GM12865 (cell line): ENCODE data around the gene STK11.
A peak's percentile ranks its signal among the peaks of the same experiment; 100 is the strongest.
"Not testable (repeated sequence)": the region's sequence is repeated elsewhere in the genome, so short reads cannot be mapped to it uniquely, and the experiment has no call there.

Experiments used
- DNase-seq: peaks from one replicate; pipeline ENCODE4 v3.0.0; 2010; ENCODE audit warnings: low read depth
- H3K4me3 ChIP-seq: 2 replicates; pipeline ENCODE4 v1.5.1; 2011; ENCODE audit warnings: mild to moderate bottlenecking, low read depth, low read length, control low read depth
- TF ChIP-seq, protein P1 (sequence below): IDR thresholded peaks from 2 replicates; pipeline ENCODE4 v1.5.1; 2011; ENCODE audit warnings: low read length, control low read depth, low read depth, inconsistent platforms; ENCODE audit not compliant: insufficient read depth; ENCODE audit errors: missing control alignments

The STK11 gene

DNA sequence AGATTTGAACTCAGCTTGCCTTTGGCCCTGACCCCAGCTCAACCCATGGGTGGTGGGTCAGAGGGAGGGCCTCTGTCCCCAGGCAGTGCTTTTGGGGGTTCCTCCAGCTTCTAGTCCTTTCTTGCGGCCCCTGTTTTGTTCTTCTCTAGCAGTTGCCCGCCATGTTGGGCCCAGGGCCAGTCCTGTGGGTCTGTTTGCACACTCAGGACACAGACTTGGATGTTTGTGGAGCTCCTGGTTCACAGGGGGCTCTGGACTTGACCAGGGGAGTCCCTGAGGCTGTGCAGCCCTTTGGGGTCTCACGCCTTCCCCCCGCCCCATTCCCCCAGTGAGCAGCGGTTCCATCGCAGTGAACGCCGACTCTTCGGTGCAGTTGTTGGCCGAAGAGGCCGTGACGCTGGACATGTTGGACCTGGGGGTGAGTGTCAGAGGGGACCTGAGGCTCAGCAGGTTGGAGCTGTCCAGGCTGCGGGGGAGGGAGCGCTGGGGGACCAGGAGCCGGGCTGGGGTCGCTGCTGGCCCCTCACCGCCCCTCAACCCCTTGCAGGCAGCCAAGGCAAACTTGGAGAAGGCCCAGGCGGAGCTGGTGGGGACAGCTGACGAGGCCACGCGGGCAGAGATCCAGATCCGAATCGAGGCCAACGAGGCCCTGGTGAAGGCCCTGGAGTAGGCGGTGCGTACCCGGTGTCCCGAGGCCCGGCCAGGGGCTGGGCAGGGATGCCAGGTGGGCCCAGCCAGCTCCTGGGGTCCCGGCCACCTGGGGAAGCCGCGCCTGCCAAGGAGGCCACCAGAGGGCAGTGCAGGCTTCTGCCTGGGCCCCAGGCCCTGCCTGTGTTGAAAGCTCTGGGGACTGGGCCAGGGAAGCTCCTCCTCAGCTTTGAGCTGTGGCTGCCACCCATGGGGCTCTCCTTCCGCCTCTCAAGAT, 38.5 kb downstream of the STK11 start:
- H3K4me3 ChIP-seq, result peak overlapping the region; percentile 62
- TF ChIP-seq, protein P1, sequence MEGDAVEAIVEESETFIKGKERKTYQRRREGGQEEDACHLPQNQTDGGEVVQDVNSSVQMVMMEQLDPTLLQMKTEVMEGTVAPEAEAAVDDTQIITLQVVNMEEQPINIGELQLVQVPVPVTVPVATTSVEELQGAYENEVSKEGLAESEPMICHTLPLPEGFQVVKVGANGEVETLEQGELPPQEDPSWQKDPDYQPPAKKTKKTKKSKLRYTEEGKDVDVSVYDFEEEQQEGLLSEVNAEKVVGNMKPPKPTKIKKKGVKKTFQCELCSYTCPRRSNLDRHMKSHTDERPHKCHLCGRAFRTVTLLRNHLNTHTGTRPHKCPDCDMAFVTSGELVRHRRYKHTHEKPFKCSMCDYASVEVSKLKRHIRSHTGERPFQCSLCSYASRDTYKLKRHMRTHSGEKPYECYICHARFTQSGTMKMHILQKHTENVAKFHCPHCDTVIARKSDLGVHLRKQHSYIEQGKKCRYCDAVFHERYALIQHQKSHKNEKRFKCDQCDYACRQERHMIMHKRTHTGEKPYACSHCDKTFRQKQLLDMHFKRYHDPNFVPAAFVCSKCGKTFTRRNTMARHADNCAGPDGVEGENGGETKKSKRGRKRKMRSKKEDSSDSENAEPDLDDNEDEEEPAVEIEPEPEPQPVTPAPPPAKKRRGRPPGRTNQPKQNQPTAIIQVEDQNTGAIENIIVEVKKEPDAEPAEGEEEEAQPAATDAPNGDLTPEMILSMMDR, result peak; percentile 93
- peak; percentile 92 for DNase-seq

DNA sequence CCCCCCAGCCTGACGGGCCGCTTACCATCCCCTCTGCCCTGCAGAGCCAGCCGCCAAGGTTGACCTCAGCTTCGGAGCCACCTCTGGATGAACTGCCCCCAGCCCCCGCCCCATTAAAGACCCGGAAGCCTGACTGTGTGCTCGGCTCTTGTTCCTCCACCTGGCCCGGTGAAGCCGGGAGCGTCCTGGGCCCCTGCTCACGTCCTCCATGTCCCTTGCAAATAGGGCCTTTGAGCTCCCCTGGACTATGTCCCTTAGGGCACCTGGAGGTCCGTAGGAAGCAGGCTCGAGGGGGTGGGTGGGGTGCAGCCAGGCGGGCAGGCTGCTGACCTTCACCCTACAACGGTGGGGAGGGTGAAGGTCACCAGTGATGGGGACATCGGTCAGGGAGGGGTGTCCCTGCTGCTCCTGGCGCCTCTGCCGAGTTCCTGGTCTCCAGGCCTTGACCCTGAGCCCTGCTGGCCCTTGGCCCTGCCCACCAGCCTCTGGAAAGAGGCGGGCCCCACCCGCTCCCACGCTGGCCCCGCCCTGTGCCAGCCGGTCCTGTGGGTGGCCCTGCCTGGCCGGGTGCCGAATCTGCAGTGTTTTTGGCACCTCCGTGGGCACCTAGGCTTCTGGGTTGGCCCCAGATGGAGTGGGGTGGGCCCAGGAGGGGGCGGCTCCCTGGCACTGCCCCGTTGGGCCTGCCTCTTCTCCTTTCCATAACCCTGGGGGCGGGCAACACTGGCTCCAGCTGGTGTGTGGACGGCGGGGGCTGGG, 39.3 kb downstream of the STK11 start:
- peak overlapping the region; percentile 62 for H3K4me3 ChIP-seq
- peak; percentile 32 for DNase-seq
- TF ChIP-seq, protein P1, result no peak

DNA sequence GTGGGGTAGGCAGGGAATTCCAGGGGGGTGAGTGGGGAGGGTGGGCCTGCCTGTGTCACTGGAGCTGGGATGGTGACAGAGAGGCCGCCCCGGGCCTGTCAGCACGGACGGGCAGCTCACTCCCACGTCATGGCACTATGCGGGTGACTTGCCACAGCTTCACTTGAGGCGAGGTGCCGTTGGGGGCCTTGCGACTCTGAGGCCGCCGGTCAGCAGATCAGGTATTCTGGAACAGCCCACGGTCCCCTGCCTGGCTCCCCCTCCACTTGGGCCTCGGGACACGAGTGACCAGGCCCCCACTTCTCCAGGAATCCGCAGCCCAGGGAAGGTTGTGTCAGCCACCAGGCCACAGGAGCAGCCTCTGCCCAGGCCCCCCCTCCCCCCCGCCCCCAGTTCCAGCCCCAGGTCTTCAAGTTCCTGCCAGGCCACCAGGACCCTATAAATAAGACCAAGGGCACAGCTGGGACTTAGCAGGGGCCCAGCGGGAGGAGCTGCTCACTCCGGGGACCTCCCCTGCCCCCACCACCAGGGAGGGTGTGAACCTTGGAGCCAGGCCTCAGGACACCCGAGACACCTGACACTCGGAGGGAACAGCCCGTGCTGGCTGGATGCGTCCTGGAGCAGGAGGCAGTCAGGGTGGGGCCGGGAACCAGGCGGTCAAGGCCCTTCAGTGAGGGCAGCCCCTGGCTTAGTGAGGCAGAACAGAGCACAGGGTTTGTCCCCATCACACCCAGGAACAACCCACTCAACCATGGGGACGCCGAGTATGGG, 40.1 kb downstream of the STK11 start:
- TF ChIP-seq, protein P1, result no peak
- H3K4me3 ChIP-seq, result no peak overlapping the region
- DNase-seq, result no peak

DNA sequence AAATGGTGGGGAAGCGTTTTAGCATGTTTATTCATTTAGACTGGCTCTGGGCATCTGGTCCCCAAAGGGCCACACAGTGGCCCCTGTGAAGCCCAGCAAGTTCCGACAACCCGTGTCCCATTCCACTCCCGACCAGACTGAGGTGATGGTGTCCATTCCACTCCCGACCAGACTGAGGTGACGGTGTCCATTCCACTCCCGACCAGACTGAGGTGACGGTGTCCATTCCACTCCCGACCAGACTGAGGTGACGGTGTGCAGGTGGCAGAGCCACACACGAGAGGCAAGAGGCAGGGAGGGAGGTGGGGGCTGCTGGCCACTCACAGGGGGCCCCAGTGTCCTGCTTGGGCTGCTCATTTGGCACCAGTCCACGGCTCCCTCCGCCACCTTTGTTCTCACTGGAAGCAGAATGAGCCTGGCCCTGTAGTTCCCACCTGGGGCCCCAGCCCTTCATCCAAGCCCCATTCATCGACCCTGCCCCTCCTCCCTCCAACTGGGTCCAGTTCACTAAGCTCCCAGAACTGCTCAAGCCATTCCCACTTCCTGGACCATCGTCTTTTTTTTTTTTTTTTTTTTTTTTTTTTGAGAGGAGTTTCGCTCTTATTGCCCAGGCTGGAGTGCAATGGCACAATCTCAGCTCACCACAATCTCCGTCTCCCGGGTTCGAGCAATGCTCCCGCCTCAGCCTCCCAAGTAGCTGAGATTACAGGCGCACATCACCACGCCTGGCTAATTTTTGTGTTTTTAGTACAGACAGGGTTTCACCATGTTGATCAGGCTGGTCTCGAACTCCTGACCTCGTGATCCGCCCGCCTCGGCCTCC, 40.9 kb downstream of the STK11 start:
- DNase-seq, H3K4me3 ChIP-seq: not testable (repeated sequence)

DNA sequence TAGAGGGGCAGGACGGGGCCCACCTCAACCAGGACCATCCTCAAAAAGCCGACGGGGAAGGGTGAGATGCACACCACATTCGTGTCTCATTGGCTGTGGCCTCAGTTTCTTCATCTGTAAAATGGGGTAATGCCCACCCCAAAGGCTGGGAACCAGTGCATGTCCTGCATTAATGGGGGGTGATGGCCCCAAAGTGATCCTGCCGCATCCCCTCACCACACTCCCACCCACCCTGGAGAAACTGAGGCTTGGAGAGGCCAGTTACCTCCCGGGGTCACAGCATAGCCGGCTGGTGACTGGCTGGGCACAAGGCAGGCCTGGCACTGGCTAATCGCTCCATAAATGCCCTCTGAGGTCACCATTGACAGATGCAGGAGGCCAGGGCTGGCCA, 42.2 kb downstream of the STK11 start:
- no peak for DNase-seq
- TF ChIP-seq, protein P1, result no peak
- peak overlapping the region; percentile 77 for H3K4me3 ChIP-seq

DNA sequence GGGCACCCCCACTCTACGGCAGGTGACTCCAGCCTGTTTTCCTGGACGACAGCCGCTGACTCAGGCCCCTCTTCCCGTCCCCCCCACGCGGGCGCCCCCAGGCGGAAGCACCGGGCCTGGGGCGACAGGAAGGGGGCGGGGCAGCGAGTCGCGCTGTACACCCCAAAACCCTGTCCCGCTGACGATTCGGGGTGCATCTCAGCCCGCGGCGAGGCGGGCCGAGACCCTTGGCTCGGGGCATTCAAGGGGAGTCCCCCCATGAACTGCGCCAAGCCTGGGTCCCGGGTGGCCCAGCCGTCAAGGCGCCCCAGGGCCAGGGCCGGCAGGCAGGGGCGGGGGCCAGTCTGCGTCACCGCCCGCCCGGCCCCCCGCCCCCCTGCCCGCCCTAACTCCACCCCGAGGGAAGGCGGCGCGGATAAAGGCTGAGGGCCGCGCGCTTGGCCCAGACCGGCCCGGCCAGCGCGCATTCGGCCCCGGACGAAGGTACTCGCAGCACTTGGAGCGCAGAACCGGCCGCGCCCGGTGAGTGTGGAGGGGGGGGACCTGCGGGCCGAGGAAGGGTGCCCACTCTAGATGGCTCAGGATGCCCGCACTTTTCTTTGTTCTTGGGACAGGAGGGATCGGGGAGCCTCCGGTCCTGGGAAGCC, 42.7 kb downstream of the STK11 start, which contains the start of gene MIDN:
TSS of gene MIDN (plus strand) at position 445 of the 647 bp plus-strand sequence. CDS start 1,714 bp downstream, outside the sequence.
- TF ChIP-seq, protein P1, result peak; percentile 43
- H3K4me3 ChIP-seq, result peak within 1 kb of the TSS; percentile 77
- DNase-seq, result peak; percentile 89
